Astrocyte of the hippocampus (primary cell): Measurements from ENCODE around the gene P4HA2.
"Not testable (repeated sequence)": the region's sequence is repeated elsewhere in the genome, so short reads cannot be mapped to it uniquely, and the experiment has no call there.

Experiments used
- DNase-seq: peaks from one replicate; pipeline ENCODE4 v3.0.0; 2011; ENCODE audit warnings: low read depth, low spot score

P4HA2 gene

DNA sequence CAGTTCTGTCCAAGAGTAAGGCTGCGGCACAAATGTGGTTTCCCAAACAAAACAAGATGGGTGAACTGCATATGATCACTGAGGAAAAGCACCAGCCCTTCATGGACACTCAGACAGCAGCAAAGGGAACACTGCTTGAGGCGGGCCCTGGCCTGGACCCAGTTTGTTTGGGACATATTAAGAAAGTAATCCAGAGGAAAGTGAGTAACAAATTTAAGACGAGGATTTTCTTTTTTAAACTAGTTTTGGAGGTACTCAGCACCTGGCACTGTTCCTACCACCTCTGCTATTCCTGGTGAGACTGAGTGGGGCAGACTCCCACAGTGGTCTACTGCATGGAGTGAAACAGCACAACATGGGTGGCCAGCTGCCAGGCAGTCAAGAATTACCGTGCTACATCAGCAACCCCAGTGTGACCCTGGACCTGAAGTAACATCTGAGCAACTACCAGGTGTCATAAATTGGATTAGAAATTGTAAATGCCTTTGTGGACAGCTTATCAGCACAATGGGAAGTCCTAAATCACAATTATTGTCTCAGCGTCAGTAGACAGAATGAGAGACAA is 28.5 kb downstream of the P4HA2 start:
- DNase-seq = no peak

DNA sequence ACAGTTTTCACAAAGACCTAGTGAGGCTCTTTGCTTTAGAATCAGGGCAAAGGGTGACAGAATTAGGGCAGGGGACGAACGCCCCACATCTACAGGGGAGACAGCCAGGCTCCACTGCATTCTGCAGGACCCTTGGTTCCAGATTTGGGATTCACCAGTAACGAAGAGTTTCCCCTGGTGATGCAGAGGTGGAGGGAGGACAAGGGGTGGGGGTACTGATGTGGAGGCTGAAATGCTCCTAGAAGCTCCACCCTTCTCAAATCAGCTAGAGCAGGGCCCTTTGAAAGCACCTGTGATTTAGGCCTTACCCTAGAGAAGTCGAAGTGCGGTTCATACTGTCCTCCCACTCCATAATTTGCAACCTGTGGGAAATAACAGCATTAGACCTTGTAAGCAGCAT is 29.1 kb downstream of the P4HA2 start:
- no peak for DNase-seq

- no peak for DNase-seq
Measured at GRCh38 chr5:132195727-132196126, 31.9 kb downstream of the P4HA2 start.

DNA sequence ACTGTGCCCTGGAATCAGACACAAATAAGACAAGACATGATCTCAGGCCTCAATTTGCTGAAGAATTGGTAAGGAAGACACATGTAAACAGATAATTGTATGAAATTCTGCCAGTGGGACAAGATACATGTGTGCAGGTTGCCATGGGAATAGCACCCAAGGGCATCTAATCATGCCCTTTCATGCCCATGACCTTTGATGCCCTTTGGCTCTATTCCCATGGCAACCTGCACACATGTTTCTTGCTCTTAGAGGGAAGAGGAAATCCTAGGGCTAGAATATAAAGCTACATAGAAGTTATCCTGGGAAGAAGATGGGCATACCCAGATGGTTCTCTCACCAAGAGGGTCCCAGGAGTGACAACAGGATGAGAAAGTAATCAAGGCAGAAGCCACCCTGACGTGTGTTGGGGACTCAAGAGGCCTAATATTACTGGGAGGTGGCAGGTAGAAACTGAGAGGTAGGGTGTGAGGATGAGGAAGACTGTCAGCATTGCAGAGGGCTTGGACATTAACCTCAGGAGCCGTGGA is 34.4 kb downstream of the P4HA2 start:
- no peak for DNase-seq

GRCh38 chr5:132190161-132190817 is 37.4 kb downstream of the P4HA2 start:
- peak; percentile 81 for DNase-seq

DNA sequence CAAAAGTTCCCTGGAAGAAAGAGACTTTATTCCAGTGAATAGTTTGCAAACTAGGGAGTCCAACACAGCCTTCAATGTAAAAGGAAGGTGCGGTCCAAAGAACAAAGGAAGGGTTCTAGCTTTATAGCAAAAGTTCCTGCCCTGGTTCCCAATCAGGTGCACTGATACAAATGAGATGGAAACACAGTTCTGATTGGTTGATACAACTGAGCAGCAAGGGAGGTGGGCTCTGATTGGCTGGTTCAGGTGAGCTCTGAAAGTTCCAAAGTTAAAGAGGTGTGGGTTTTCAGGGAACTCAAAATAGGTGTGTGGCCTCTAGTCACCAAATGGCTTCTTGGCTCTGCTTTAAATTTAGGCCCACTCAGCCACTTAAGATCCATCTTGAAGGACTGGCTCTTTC is 43.1 kb downstream of the P4HA2 start:
- DNase-seq = no peak

DNA sequence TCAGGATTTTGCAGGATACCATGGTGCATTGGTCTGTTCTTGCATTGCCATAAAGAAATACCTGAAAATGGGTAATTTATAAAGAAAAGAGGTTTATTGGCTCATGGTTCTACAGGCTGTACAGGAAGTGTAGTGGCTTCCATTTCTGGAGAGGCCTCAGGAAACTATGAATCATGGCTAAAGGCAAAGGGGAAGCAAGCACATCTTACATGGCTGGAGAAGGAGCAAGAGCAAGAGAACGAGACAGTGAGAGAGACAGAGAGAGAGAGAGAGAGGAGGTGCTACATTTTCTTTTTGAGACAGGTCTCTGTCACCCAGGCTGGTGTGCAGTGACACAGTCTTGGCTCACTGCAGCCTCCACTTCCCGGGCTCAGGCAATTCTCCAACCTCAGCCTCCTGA is 43.9 kb downstream of the P4HA2 start:
- no peak for DNase-seq

DNA sequence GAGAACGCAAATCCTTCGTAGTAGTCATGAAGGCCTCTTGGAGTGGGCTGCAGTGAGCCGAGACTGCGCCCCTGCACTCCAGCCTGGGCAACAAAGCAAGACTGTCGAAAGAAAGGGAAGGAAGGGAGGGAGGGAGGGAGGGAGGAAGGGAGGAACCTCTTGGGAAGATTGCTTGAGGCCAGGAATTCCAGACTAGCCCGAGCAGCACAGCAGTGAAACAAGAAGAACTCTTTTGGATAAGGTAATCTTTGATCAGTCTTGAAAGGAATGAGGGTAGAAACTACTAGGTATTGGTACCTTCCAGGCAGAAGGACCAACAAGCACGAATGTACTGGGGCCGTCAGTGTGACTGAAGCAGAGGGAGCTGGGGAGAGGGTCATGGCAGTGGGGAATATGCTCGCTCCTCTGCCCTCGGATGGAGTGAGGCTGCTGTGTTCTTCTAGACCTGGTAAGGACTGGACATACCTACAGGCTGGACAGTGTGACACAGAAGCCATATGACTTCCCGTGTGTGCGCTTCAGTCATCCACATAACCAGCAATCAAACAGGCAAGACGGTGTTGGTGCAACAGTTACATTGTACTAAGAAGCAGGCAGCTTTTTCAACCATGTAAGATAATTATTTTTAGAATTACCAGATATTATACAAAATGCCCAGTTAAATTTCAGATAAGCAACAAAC is 45.2 kb downstream of the P4HA2 start:
- DNase-seq = no peak

DNA sequence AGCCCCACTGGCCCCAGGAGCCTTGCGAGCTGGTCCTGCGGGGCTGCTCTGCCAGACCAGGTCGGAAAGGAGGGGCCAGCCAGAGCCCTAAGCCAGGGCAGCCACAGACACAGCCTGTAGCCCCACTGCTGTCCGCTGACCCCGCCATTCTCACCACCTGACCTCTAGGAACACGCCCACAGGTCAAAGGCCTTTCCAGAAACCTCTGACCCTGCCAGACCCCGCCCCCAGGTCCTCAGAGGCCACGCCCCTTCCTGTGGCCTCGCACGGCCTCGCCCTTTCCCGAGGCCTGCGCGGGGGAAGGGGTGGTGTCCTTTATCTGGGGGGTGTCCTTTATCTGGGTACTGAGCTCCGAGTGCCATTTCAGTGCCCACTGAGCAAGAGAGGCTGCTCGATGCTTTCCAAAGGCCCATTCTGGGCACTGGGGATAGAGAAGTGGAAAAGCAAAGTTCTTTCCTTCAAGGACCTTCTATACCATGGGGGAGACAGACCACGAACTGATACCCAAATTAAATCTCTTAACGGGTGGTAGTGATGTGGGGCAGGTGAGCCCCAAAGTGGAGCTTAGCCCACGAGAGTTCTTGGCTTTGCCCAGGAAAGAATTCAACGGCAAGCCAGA is 46.5 kb downstream of the P4HA2 start:
- no peak for DNase-seq

DNA sequence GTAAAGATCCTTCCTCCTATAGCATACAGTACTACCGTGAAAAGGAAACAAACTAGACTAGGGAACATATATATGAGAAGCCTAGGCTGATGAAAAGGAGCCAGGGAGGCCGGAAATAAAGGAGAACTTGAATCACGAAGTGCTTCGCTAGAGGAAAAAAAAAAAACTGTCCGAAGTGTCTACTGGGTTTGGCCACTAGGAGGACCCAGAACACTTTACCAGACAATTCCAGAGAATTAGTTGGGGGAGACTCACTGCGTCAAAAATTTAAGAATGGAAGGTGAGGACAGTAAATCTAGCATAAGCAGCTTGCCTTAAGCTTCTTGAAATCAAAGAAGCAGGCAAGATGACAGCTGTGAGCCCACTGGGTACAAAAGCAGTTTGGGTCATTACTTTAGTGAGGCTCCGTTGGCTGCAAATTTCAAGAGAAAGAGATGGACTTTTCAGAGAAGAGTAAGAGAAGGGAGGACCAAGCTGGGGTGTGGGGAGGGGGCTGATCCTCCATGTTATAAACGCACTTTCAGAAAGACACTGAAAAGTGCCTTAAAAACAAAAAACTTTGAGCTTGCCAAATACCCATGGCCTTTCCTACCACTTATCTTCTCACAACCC is 47.4 kb downstream of the P4HA2 start:
- DNase-seq = peak; percentile 73

DNA sequence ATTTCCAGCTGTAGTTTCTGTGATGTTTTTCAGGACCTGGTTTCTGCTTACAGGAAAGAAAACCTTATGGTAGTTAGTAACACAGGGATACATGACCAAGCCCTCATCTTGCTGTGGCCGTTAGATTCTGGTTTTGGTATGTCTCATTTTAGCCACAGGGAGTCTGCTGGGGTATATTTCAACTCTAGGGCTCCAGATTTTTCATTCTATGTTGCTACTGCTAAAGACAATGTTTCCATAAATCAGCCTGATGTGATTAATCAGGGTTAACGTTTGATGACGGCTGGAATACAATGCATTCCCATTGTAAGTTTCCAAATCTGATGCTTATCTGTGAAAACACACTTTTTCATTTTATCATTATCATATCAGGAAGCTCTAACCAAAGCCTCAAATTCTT is 48.2 kb downstream of the P4HA2 start:
- DNase-seq = no peak

DNA sequence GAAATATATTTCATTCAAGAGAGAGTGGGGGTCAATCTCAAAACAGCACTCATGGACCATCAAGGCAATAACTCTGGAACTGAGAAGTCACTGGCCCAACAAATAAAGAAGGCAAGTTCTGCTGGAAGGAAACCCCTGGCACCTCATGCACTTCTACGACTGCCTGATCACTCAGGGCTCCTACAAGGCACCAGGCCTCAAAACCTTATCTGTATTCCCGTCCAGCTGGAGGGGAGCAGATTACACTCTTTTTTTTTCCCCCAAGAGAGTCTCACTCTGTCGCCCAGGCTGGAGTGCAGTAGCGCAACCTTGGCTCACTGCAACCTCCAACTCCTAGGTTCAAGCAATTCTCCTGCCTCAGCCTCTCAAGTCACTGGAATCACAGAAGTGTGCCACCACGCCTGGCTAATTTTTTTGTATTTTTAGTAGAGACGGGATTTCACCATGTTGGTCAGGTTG is 49.9 kb downstream of the P4HA2 start:
- no peak for DNase-seq

DNA sequence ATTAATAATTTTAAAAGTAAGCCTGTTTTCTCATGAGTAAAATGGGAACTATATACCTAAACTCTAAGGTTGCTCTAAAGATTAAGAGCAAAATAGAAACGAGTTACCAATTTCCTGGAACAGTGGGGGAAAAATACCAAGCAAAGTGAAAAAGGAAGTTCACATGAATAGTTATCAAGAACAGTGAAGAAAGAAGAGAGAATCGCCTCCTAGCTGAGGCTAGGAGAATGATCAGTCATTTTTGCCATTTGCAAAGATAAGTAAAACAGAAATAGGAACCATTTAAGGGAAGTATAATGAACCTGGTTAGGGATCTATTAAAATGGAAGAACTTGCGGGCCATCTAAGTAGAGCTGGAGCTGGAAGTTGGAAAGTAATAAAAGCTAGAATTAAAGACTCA is 50.7 kb downstream of the P4HA2 start:
- DNase-seq = no peak

DNA sequence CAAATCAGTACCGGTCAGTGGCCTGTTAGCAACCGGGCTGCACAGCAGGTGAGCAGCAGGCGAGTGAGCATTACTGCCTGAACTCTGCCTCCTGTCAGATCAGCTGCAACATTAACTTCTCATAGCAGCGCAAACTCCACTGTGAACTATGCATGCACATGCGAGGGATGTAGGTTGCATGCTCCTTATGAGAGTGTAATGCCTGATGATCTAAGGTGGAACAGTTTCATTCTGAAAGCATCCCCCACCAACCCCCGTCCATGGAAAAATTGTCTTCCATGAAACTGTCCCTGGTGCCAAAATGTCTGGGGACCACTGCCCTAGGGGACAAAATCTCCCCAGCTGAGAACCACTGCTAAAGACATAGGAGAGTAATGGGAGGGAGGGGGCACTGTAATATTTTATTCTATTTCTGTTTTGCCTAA is 51.1 kb downstream of the P4HA2 start:
- DNase-seq = no peak

GRCh38 chr5:132162945-132163344 is 64.7 kb downstream of the P4HA2 start:
- DNase-seq = no peak

GRCh38 chr5:132161574-132162326 is 65.9 kb downstream of the P4HA2 start:
- DNase-seq = not testable (repeated sequence)

GRCh38 chr5:132156413-132156812 is 71.2 kb downstream of the P4HA2 start:
- DNase-seq = no peak

DNA sequence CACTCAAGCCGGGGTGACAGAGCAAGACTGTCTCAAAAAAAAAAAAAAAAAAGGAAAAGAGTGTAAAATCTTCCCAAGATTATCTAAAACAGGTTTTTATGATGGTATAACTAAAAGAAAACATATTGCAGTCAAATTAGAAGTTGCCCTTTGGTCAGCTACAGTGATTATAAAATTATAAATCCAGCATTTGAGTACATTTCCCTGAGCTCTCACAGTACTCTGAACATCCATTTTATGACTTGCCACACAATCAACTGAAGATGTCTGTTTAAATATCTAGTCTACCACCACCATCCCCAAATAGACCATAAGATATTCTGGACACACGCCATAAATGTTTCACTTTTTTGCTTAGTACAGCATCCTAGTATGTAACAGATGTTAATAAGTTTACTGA is 77.1 kb downstream of the P4HA2 start:
- DNase-seq = no peak

DNA sequence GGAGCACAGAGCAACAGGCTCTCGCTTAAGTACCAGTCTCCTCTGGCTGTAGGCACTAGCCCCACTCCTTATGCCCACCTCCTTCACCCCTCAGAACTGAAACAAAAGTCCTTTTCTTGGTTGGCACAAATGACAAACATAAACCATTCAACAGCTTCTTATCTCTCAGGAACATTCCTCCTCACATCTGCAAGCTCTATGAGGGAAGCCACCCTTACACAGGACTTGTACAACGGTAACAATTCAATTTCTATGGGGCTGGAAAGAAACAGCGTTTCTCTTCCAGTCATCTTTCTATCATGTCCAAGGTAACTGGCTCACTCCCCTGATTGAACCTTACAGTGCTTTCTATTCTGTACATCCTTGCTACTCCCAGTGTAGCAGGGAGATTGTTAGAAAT is 80.0 kb downstream of the P4HA2 start:
- DNase-seq = no peak

GRCh38 chr5:132145326-132145725 is 82.3 kb downstream of the P4HA2 start:
- DNase-seq = not testable (repeated sequence)

- no peak for DNase-seq
Measured at GRCh38 chr5:132143148-132143547, 84.5 kb downstream of the P4HA2 start.
